ENCODE results near the gene RASEF. TPM values are rescaled to one million over a fixed set of nuclear protein-coding genes. Genes with fewer than 3 reads are reported as not detected.
"Not testable (repeated sequence)": the region's sequence is repeated elsewhere in the genome, so short reads cannot be mapped to it uniquely, and the experiment has no call there.

RASEF gene
- total RNA-seq, 2 experiments from 2014 or later: not detected

GRCh38 chr9:82987370-82988189, 75.4 kb downstream of the RASEF start:
- ChIA-PET POLR2A (no interaction called here), CTCF (no interaction called here)

GRCh38 chr9:82981552-82981951, 81.4 kb downstream of the RASEF start:
- ChIA-PET POLR2A (no interaction called here), CTCF (no interaction called here)

- ChIA-PET POLR2A (no interaction called here), CTCF (no interaction called here)
These were observed 87.8 kb downstream of the RASEF start for GRCh38 chr9:82975176-82975575.

GRCh38 chr9:82972446-82972845, 90.5 kb downstream of the RASEF start:
- ChIA-PET CTCF (no interaction called here), POLR2A (no interaction called here)

- CTCF ChIA-PET: no interaction called here
- POLR2A ChIA-PET: no interaction called here
These were observed 92.6 kb downstream of the RASEF start for GRCh38 chr9:82970359-82970758.

GRCh38 chr9:82969291-82969690, 93.7 kb downstream of the RASEF start:
- ChIA-PET CTCF (no interaction called here), POLR2A (no interaction called here)

- CTCF ChIA-PET: no interaction called here
- POLR2A ChIA-PET: no interaction called here
These were observed 94.1 kb downstream of the RASEF start for GRCh38 chr9:82968816-82969215.

- CTCF ChIA-PET: no interaction called here
- POLR2A ChIA-PET: no interaction called here
These were observed 94.6 kb downstream of the RASEF start for GRCh38 chr9:82968388-82968787.

- POLR2A ChIA-PET: no interaction called here
- CTCF ChIA-PET: no interaction called here
These were observed 101.3 kb downstream of the RASEF start for GRCh38 chr9:82961504-82962125.

GRCh38 chr9:82957529-82958379, 105.2 kb downstream of the RASEF start:
- CTCF ChIA-PET: no interaction called here
- POLR2A ChIA-PET: no interaction called here

- ChIA-PET POLR2A (no interaction called here), CTCF (no interaction called here)
These were observed 113.7 kb downstream of the RASEF start for GRCh38 chr9:82949203-82949602.

GRCh38 chr9:82940376-82940775, 122.6 kb downstream of the RASEF start:
- ChIA-PET POLR2A (no interaction called here), CTCF (no interaction called here)

- POLR2A ChIA-PET: no interaction called here
These were observed 123.5 kb downstream of the RASEF start for GRCh38 chr9:82939451-82939850.

GRCh38 chr9:82938426-82939218, 124.3 kb downstream of the RASEF start:
- POLR2A ChIA-PET: no interaction called here
- CTCF ChIA-PET: no interaction called here

More at GRCh38 chr9:82939451-82939850, 123.5 kb downstream of the RASEF start:
- CTCF ChIA-PET: no interaction called here

GRCh38 chr9:82936561-82936960, 126.4 kb downstream of the RASEF start:
- POLR2A ChIA-PET, CTCF ChIA-PET: not testable (repeated sequence)

GRCh38 chr9:82934949-82935348, 128.0 kb downstream of the RASEF start:
- CTCF ChIA-PET: no interaction called here
- POLR2A ChIA-PET: no interaction called here

GRCh38 chr9:82934025-82934424, 128.9 kb downstream of the RASEF start:
- POLR2A ChIA-PET, CTCF ChIA-PET: not testable (repeated sequence)

GRCh38 chr9:82930116-82930515, 132.8 kb downstream of the RASEF start:
- CTCF ChIA-PET: no interaction called here
- POLR2A ChIA-PET: no interaction called here

Measured in activated CD8-positive, alpha-beta memory T cell treated with anti-CD3 and anti-CD28 coated beads for 36 hours (primary cell).